WTC11 (cell line): ENCODE measurements around the gene MTHFD1L. TPM values are rescaled to one million over a fixed set of nuclear protein-coding genes. Genes with fewer than 3 reads are reported as not detected.

Experiments
- ATAC-seq: fragments of 200-7000 bp; cut with Tn5 transposase; 2 replicates; pipeline ENCODE4 v1.10.0; 2021; ENCODE audit warnings: mild to moderate bottlenecking, moderate library complexity
- CTCF ChIA-PET: fragments of 300-600 bp; sonication (Branson Sonifier 250); formaldehyde crosslinking; loops from one replicate; lab custom pipeline; 2021; ENCODE audit warnings: antibody characterized with exemption; lab: Charles Lee
- POLR2A ChIA-PET: fragments of 350-600 bp; sonication (Branson Sonifier 250); formaldehyde crosslinking; loops from one replicate; lab custom pipeline; 2021; ENCODE audit warnings: antibody characterized with exemption; lab: Charles Lee
- DNase-seq: peaks from one replicate; pipeline ENCODE4 v3.0.0; 2021; ENCODE audit warnings: low spot score
- H3K27ac Mint-ChIP-seq: 2 replicates; pipeline ENCODE4 v1.8.0; 2021; ENCODE audit warnings: mixed read lengths
- H3K27me3 Mint-ChIP-seq: 2 replicates; pipeline ENCODE4 v1.8.0; 2021; ENCODE audit warnings: low read depth, mild to moderate bottlenecking, moderate library complexity, mixed read lengths
- H3K36me3 Mint-ChIP-seq: 2 replicates; pipeline ENCODE4 v1.8.0; 2021; ENCODE audit warnings: mixed read lengths
- H3K4me1 Mint-ChIP-seq: 2 replicates; pipeline ENCODE4 v1.8.0; 2022; ENCODE audit warnings: mixed read lengths
- H3K4me3 Mint-ChIP-seq: 2 replicates; pipeline ENCODE4 v1.8.0; 2021; ENCODE audit warnings: mild to moderate bottlenecking, moderate library complexity, mixed read lengths
- H3K9me3 Mint-ChIP-seq: 2 replicates; pipeline ENCODE4 v1.8.0; 2021; ENCODE audit warnings: mixed read lengths
- AFF4 ChIP-seq: sonication (generic); formaldehyde crosslinking; IDR thresholded peaks from 2 replicates; pipeline ENCODE4 v1.8.1; 2023; ENCODE audit warnings: mild to moderate bottlenecking, missing genetic modification reagents, borderline replicate concordance
- ATF3 ChIP-seq: sonication (generic); formaldehyde crosslinking; conservative IDR thresholded peaks from 2 replicates; pipeline ENCODE4 v1.8.1; 2022; ENCODE audit warnings: mild to moderate bottlenecking, missing genetic modification reagents
- FOXK1 ChIP-seq: sonication (generic); formaldehyde crosslinking; IDR thresholded peaks from 2 replicates; pipeline ENCODE4 v1.8.0; 2022; ENCODE audit warnings: mild to moderate bottlenecking, moderate library complexity, missing genetic modification reagents
- NR1H2 ChIP-seq: sonication (generic); formaldehyde crosslinking; IDR thresholded peaks from 2 replicates; pipeline ENCODE4 v1.9.0; 2021; ENCODE audit warnings: mild to moderate bottlenecking, moderate library complexity, missing genetic modification reagents
- NR2C2 ChIP-seq: sonication (generic); formaldehyde crosslinking; IDR thresholded peaks from 2 replicates; pipeline ENCODE4 v1.8.0; 2022; ENCODE audit warnings: mild to moderate bottlenecking, missing genetic modification reagents
- OVOL2 ChIP-seq: fragments of 250-450 bp; sonication (Bioruptor Pico); IDR thresholded peaks from 2 replicates; pipeline ENCODE4 v1.9.0; 2021; ENCODE audit warnings: mild to moderate bottlenecking, borderline replicate concordance
- SMAD4 ChIP-seq: sonication (generic); formaldehyde crosslinking; IDR thresholded peaks from 2 replicates; pipeline ENCODE4 v1.8.0; 2022; ENCODE audit warnings: mild to moderate bottlenecking, missing genetic modification reagents
- USF2 ChIP-seq: sonication (generic); formaldehyde crosslinking; IDR thresholded peaks from 2 replicates; pipeline ENCODE4 v1.8.1; 2023; ENCODE audit warnings: mild to moderate bottlenecking, missing genetic modification reagents, moderate library complexity
- ZNF532 ChIP-seq: fragments of 250-450 bp; sonication (Bioruptor Pico); IDR thresholded peaks from 2 replicates; pipeline ENCODE4 v1.9.0; 2021; ENCODE audit warnings: mild to moderate bottlenecking, borderline replicate concordance
- total RNA-seq: library from RNA; stranded (reverse); gene quantifications from 3 replicates; pipeline ENCODE4 v1.2.3, GENCODE V29; 2021
- TF ChIP-seq, protein P1 (sequence below): fragments of 250-450 bp; sonication (Bioruptor Pico); IDR thresholded peaks from 2 replicates; pipeline ENCODE4 v1.9.0; 2021; ENCODE audit warnings: mild to moderate bottlenecking
- TF ChIP-seq, protein P2 (sequence below): sonication (generic); formaldehyde crosslinking; IDR thresholded peaks from 2 replicates; pipeline ENCODE4 v1.8.1; 2023; ENCODE audit warnings: mild to moderate bottlenecking, missing genetic modification reagents
- TF ChIP-seq, protein P3 (sequence below): sonication (generic); formaldehyde crosslinking; IDR thresholded peaks from 2 replicates; pipeline ENCODE4 v1.8.1; 2022; ENCODE audit warnings: missing genetic modification reagents, borderline replicate concordance

Gene MTHFD1L
- total RNA-seq, 1 experiment from 2014 or later: 104 TPM

DNA sequence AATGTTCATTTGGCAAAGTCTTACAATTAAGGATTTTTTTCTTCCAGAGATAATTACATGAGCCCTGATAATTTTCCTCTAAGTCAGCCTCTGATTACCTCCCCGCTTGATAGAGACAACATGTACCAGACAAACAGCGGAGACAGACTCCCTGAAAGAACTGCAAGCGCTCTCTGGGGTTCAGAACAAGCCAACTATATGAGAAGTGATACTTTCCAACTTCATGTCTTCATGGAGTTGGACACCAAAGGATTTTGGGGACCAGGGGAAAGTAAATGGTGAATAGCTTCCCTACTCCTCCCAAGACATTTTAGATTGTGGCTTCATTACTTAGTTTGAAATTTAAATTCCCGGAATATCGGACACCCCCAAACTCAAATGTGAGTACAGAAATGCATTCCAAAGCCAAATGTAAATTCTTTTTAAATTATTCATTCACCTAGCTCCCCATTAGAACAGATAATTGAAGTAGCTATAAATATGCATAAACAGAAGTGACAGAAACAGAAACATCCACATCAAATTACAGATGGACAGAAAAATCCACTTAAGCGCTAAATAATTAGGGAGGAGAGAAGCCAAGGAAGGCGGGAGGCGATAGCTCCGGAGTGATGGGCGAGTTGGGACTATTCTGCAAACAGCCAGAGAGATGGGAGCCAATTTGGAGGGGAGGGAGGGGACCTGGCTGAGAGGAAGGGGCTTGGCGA lies 244.5 kb downstream of the MTHFD1L start (continued):
- no peak for TF ChIP-seq AFF4 (CRISPR knock-in tag)
- TF ChIP-seq, protein P1, sequence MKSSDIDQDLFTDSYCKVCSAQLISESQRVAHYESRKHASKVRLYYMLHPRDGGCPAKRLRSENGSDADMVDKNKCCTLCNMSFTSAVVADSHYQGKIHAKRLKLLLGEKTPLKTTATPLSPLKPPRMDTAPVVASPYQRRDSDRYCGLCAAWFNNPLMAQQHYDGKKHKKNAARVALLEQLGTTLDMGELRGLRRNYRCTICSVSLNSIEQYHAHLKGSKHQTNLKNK (CRISPR knock-in tag): no peak

GRCh38 chr6:151110576-151110905 lies 245.0 kb downstream of the MTHFD1L start:
- TF ChIP-seq ZNF532 (CRISPR knock-in tag) (no peak), USF2 (CRISPR knock-in tag) (no peak), FOXK1 (CRISPR knock-in tag) (no peak), SMAD4 (CRISPR knock-in tag) (no peak), NR1H2 (CRISPR knock-in tag) (no peak), OVOL2 (CRISPR knock-in tag) (no peak), NR2C2 (CRISPR knock-in tag) (no peak), ATF3 (no peak)
- TF ChIP-seq, protein P2, sequence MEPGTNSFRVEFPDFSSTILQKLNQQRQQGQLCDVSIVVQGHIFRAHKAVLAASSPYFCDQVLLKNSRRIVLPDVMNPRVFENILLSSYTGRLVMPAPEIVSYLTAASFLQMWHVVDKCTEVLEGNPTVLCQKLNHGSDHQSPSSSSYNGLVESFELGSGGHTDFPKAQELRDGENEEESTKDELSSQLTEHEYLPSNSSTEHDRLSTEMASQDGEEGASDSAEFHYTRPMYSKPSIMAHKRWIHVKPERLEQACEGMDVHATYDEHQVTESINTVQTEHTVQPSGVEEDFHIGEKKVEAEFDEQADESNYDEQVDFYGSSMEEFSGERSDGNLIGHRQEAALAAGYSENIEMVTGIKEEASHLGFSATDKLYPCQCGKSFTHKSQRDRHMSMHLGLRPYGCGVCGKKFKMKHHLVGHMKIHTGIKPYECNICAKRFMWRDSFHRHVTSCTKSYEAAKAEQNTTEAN (CRISPR knock-in tag): no peak
- TF ChIP-seq, protein P3, sequence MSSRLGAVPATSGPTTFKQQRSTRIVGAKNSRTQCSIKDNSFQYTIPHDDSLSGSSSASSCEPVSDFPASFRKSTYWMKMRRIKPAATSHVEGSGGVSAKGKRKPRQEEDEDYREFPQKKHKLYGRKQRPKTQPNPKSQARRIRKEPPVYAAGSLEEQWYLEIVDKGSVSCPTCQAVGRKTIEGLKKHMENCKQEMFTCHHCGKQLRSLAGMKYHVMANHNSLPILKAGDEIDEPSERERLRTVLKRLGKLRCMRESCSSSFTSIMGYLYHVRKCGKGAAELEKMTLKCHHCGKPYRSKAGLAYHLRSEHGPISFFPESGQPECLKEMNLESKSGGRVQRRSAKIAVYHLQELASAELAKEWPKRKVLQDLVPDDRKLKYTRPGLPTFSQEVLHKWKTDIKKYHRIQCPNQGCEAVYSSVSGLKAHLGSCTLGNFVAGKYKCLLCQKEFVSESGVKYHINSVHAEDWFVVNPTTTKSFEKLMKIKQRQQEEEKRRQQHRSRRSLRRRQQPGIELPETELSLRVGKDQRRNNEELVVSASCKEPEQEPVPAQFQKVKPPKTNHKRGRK: no peak
- Mint-ChIP-seq H3K36me3 (no peaks in the 10 kb centered on the region), H3K9me3 (no peaks in the 10 kb centered on the region), H3K27me3 (no peaks in the 10 kb centered on the region), H3K27ac (no peak overlapping the region), H3K4me1 (peaks cover 15% of the 10 kb centered on the region), H3K4me3 (no peak overlapping the region)
- ChIA-PET POLR2A (no interaction called here), CTCF (no interaction called here)
- ATAC-seq: no peak
- DNase-seq: no peak
